Right lung (tissue), 5 donors: ENCODE measurements around the gene DLGAP1. TPM values are rescaled to one million over a fixed set of nuclear protein-coding genes. Genes with fewer than 3 reads are reported as not detected.

ENCODE experiments used
- DNase-seq, 2 donors: peaks; one replicate each; pipeline ENCODE4 v3.0.0-alpha.2; 2013
- polyA plus RNA-seq, 5 donors: library from polyadenylated mRNA; unstranded; fragments of 120-200 nt; gene quantifications; one replicate each; pipeline versions ENCODE4 v1.2.1 to v1.2.3, GENCODE V29; 2013; ENCODE audit warnings: inconsistent platforms in 1 of 5, low replicate concordance in 1 of 5; ENCODE audit not compliant: insufficient read length in 5 of 5, insufficient read depth in 1 of 5

The DLGAP1 gene
- polyA plus RNA-seq, 5 donors: 1.0 to 3.2 (median 2.0) TPM

DNA sequence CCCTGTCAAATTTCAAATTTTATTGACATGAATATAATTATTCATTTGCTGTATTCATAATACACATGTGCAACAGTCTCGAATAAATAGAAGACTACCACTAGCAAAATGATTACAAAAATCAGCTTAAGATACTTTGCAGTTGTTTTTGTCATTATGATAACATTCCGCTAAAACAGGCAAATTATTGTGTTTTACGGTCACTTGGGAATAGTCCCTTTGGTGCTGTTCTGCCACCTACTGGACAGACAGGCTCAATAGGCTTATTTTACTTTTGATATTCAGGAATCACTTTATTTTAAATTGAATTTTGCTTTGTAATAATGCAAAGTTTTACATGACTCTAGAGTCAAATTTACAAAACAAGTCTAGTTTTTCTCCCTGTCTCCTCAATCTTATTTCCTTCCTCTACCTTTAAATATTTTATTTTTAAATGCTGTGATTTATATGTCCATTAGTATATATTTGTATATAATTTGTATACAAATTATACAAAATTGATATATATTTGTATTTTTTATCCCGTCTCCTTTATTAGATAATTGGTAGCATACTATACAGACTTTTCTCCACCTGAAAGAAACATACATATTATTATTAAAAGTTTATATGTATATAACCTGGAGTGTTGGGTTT, 456.3 kb downstream of the DLGAP1 start:
- DNase-seq: peak; percentile 30 to 42

DNA sequence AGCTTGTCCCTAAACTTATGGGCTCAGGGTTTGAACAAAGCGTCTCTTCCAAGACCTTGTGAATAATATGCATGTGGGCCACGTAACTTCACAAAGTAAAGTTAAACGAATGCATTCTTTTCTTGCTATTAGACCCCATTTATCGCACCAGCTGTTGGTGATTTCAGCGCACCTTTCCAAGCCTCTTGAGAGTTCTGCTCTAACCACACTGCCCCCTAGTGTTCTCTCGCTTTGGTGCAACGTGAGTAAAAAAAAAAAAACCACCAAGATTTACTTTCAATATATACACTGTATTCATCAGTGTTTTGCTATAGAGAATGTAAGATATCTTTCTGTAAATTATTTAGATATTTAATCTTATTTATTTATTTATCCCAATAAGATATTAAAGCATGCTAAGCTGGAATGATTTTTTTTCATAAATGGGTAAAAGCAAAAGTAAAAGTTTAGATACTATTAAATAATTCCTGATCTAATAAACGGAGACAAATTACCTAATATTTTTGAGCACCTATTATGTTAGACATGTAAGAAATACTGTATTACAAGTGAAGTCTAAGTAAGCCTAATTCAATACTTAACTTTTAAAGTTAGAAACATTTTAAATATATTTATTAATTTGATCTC, 459.5 kb downstream of the DLGAP1 start:
- DNase-seq: peak; percentile 50 to 60

DNA sequence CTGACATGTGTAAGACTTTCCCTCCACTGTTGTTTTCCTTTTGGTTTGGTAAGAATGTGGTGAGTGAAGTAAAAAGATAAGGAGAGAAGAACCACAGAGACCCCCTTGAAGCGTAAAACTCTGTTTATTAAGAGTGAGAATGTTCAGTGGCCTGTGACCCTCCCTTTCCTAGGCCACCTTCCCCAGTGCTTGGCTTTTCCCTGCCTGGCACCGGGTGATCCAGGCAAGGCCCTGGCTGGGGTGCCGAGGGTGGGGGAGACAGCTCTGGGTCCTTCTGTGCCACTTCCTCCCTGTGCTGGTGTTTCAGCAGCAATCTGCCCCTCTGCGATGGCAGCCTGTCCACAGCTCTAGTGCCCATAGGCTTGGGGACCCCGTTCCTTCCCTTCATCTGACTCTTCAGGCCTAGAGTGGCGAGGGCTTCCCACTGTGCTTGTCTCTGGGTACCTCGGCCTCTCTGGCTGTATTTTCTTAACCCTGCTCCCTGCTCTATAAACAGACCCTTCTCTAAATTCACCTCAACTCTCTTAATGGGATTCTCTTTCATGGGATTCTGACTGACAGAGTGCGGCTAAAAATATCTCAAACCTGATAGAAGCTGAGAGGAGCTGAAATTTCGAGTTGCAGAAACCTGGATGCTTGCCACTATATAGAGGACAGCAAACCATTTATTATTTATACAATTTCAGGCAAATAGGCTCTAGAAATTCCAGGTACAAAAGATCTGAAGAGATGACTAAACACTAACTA, 461.0 kb downstream of the DLGAP1 start:
- no peak for DNase-seq

DNA sequence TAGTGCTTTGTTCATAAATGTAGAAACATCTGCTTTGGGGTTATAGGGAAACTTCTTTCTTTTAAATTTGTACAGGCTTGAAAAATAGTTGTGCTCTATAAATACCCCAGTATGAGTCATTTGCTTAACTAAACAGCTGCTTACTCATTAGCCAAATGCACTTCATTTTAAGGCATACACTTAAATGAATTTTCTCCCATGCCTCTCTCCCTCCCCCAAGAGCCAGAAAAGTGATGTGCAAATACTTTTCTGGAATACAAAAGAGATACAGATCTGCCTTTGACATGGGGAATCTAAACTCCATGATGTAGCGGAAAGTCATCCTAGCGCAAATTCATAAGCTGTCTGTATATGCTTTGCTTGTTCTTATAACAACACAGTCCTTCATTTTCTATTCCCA, 469.4 kb downstream of the DLGAP1 start:
- DNase-seq: no peak

DNA sequence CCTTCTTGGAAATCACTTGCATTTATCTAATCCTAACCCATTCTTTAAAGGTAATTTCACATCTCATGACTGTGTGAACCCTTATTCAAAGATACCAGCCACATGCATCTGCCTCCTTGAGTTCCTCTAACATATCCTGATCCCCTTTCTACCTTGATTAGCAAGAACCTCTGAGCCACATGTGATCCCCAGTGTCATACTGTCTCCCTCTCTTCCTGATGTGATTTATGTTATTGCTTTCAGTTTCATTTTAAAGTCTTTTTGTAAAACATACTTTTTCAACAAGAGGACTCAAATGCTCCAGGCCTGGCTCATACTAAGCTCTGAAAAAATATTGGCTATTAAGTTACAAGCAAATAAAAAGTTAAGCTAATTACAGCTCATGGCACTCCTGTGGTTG, 470.1 kb downstream of the DLGAP1 start:
- no peak for DNase-seq

DNA sequence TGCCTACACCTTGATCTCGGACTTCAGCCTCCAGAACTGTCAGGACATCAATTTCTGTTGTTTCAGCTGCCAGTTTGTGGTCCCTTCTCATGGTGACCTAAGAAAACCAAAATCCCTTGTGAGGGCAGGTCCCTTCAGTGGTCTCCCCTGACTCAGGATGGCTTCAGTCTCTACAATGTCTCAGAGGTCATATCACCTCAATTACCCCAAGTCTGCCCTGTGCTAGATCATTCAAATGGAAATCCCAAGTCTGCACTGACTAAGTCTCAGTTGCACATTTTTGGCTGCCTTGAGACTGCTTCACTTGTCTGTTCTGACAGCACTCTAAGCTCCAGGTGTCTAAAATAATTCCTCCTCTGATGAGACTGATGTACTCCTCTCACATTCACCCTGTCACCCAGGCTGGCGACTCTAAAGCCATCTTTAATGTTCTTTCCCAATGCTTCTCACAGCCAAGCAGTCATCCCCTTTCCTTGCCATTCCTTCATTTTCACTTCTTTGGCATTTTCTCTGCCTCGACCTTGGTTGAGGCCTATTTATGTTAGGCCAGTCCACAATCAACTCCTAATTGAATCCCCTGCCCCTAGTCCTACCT, 470.8 kb downstream of the DLGAP1 start:
- no peak for DNase-seq

DNA sequence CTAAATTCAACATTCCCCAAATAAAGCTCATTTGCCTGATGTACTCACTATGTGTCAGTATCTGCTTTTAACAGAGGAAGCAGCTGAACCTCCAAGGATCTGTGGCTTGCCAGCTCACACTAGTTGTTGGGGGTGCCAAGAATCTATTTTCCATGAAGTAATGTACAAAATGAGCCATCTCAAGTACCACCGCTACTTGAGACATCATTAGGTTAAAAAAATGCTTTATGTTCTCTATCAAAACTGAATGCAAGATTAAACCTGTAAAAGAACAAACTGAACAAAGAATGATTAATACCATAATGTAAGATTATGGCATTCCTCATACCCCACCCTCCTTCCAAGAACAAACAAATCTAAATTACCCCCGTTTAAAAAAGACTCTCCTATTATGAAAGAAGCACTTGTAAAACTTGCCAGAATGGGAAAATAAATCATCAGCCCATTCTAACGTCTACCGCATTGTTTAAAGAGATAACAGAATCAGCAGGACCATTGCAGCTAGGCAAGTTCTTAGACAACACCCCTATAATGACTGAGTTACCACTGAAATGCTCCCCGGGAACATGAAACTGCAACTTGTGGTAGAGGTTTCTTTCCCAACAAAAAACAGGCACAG, 471.6 kb downstream of the DLGAP1 start:
- DNase-seq: no peak

DNA sequence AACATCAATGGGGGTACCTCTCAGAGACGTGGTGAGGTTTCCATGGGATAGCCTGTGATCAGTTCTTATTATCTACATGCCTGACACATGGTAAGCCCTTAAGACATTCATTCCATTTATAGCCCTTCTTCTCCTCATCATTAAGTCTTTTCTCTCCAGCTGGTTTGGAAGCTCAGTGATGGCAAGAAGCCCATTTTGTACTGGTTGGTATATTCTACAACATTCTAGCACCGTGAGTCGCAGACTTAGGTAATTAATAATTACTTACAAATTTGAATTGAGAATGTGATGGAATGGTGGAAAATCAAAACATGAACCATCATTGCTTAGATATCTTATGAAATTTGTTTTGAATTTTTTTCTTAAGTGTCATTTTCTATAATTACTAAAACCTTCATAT, 472.6 kb downstream of the DLGAP1 start:
- no peak for DNase-seq

DNA sequence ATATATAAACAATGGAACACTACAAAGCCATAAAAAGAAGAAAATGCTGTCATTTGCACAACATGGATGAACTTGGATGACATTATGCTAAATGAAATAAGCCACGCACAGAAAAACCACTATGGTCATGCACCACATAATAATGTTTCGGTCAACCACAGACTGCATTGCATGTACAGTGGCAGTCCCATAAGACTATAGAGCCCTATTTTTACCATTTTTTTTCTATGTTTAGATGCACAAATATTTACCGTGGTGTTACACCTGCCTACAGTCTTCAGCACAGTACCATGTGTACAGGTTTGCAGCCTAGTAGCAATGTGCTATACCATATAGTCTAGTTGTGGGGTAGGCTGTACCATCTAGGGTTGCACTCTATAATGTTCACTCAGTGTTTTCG, 476.1 kb downstream of the DLGAP1 start:
- DNase-seq: no peak

DNA sequence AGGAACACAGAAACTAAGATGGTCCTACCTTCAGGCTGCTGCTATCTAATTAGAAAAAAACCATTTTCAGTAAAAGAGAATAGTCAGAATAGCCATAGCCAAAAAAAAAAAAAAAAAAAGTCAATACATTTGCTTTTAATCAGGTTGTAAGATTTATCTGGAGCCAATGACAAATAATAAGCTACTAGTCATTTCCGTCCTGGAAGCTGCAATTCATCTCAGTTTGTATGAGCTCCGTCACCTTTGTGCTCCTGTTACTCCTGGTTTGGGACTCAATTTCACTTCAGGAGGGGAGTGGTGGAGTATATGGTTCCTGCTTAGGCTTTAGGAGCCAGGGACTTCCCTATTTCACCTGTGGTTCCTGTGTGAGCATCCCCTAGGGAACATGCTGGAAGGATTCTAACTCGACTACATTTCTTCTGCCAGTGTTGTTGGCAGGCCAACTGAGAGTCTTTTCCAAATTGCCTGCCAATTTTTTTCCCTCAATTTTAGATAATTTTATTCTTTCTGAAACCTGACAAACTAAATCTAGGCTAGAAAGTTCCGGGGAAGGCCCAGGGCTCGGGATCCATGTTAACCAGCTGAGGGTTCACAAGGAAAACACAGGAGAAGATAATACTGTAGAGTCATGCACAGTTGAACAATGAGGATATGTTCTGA, 481.8 kb downstream of the DLGAP1 start:
- no peak for DNase-seq

DNA sequence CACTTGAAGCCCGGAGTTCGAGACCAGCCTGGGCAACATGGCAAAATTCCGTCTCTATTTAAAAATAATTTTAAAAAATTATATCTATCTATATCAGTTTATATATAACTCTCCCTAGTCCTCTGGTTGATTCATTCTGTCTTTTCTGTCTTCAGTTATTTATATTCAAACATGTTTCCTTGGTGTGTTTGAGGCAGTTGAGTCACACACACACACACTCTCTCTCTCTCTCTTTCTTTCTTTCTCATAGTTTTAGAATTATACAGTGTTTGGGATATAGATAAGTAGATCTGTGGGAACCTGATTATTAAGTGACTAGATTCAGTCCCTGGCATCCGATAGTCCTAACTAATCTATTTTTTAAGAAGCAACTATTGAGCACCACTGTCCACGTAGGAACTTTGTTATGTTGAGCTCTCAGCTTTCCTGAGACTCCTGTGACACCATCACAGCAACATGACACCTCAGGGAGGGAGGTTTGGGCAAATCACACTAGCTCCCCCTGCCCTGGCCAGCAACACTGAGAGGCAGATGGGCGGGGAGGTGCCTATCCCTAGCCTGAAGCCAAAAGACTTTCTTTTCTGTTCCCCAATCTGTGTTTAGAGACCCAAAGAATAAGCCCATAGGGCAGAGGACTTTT, 482.7 kb downstream of the DLGAP1 start:
- no peak for DNase-seq

DNA sequence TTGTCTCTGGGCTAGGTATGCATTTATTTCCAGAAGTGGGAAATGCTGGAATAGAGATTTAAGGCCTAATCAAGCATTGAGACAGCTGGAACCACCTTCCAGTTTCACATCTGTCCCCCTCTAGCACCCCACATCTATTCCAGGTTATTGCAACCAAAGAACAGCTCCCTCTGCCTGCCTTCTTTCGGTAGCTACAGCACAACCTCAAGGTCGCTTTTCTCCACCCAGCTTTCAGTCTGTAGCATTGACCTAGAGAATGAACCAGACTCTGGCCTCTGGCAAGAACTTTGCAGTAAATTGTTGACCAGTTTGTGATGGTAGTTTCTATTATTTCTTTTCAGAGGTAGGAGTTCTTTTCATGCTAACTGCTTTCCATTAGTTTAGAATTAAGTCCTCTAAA, 484.2 kb downstream of the DLGAP1 start:
- no peak for DNase-seq

DNA sequence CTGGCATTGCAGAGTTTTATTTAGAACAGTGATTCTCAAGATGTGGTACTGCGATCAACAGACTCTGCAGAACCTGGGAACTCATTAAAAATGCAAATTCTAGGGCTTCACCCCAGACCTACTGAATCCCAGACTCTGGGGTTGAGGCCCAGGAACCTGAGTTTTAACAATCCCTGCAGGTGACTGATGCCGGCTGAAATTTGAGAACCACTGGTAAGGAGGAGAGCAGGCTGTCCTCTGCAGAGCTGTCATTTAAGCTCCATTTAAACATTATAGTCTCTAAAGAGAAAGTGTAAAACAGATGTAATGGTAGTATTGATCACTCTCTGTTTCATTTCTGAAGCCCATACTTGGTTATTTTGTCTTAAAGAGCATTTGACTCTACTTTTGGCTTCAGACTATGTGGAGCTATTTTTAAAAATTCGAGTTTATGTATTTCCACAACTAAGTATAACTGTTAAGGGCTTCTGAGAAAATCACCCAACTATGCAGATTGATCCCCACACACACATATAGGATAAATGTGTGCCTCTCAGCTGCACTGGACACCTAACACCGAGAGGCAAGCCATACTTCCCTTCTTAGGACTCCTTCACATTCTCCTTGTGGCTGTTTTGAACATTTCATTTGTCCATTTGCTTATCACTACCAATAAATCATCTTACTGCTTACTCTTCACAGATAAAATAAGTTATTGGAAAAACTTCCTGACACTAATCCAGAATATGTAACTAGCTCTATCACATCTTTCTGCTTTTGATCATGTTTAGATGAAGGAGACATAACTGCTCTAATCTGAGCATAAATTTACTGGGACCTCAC, 487.5 kb downstream of the DLGAP1 start:
- DNase-seq: no peak

DNA sequence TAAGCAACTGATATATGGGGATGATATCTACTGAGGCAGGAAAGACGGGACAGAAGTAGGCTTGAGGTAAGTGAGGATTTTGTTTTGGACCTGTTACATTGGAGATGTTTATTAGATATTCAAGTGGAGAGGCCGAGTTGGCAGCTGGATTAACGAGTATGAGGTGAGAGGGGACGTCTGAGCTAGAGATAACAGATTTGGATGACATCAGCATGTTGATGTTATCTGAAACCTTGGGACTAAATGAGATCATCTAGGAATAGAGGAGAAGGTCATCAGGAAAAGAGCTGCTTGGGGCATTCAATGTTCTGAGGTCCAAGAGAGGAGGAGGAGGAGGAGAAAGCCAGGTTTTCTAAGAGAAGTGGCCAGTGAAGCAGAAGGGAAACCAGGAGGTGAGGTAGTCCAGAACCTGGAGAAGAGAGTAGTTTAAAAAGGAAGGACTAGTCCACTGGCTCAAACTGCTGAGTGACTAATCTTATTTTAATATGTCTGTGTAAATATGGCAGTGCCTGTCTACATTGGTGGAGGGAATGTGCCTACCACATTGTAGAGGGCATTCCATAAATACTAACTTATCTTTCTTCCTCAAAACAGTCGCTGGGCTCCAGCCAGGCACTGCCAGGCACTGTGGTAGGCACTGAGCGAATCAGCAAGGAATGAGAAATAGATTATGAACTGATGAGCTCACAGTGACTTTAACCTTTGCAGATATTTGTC, 488.3 kb downstream of the DLGAP1 start:
- DNase-seq: no peak

DNA sequence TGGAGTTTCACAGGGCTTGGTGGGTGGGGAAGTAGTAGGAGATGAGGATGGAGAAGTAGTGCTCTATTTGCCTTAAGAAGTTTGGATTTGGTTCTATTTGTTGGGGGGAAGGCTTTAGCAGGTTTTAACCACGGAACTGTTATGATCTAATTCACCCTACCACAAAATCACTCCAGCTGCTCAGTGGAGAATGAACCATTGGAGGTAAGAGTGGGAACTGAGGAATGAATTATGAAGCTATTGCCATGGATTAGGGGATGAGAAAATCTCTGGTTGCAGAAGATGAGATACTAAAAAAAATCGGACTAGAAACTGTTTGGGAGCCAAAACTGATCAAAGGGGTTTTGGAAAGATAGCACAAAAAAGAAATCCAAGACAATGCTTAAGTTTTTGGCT, 488.9 kb downstream of the DLGAP1 start:
- DNase-seq: no peak

DNA sequence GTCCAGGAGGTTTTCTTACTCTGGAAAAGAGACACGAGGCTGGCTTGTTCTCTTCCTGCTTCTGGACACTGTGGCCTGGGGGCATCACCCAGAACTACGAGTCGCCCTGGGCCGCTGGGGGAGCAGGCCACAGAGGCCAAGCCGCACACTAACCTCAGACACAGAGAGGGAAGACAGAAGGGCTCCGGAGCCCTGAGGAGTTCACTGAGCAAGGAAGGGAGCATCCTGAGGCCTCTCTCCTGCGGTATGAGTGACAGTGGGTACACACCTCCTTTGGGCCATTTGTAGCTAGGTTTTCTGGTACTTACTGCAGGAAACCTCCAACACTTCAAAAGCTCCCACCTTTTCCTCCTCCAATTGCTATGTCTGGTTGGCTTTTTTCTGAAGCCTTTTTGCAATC, 494.1 kb downstream of the DLGAP1 start:
- no peak for DNase-seq

DNA sequence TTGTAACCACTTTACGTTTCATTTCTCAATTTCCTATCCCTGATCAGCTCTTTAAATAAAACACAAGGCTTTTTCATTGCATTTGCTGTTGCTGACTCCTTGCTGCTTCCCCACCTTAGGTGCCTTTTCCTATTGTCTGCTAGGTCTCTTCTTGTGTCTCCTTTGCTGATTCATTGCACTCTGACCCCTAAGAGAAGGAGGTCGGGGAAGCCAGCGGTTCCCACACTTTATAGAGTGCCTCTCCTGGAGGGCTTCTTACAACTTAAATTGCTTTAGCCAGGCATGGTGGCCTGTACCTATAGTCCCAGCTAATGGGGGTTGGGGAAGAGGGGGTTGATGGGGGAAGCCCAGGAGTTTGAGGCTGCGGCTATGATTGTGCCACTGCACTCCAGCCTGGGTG, 495.0 kb downstream of the DLGAP1 start:
- DNase-seq: no peak

DNA sequence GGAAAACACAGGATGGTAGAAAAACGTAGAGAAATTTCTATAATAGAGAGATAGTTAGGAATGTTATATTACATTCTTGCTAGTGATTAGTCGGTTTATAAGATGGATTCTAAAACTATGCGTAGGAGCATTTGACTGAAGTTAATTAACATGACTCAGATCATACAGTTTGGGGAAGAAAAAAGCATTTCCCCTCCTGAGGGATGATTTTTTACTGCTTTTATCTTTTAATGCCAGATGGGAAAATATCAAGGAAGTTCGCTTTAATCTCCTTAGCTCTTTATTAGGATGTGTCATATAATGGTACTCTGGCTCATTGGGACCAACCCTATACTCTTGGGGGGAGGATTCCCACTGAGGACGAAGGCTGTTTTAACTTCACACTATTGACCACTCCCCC, 503.1 kb downstream of the DLGAP1 start:
- DNase-seq: no peak

DNA sequence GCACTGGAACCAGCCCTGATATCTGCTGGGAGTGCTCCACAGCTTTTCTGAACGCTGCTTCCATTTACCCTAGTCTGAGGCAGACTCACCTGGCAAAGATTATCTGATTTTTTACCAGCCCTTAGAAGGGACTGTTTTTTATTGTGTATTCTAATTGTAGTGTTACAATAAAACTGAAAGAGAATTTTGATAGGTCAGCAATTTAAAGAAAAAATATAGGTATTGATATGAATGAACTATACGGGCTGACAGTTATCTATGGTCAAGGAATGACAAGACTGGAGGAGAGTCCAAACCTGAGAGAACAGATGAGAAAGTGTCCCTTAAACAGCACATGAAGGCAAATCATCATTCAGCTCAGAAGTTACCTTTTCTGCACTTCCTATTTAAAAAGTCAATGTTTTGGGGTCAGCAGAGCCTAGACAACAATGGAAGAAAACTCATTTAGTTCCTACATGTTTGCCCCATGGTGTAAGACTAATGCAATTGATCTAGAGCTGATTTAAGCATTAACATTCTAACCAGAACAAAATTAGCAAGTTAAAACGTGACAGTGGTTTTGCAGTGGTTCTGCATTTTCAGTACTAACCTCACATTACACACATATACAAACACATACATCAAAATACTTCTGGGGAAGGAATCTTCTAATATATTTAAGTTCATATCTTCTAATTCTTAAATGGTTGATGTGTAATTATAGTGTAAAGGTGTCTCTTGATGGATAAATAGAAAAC, 504.3 kb downstream of the DLGAP1 start:
- DNase-seq: no peak
